NCI-H187 (cell line): ENCODE results near the gene DDC.

Experiments used
- DNase-seq, 2 experiments: peaks; one replicate each; lab custom pipeline; 2025; lab: John Stamatoyannopoulos, UW

The DDC gene

GRCh38 chr7:50456371-50457123 is 108.7 kb downstream of the DDC start:
- DNase-seq: no peak

DNA sequence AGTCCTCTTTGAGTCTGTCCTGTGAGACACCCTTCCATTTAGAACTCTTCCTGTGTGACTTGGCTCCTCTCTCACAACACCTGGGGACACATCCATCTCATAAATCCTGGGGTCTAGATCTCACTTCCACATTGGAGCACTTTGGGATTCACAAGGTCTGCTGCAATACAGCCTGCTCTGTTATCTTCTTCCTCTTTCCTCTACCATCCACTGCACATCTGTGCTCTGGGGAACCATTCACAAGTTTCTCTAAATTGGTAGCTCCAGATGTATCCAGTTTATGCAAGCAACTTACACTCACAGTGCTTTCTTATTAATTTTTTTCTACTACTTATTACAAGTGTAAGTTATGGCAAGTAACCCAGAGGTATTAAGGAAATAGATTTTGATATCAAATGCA is 109.5 kb downstream of the DDC start:
- DNase-seq: no peak

GRCh38 chr7:50454968-50455367 is 110.2 kb downstream of the DDC start:
- DNase-seq: no peak

GRCh38 chr7:50450590-50451032 is 114.6 kb downstream of the DDC start:
- DNase-seq: no peak

GRCh38 chr7:50449881-50450589 is 115.2 kb downstream of the DDC start, which contains the start of gene FIGNL1:
Gene FIGNL1, minus strand, starts transcription at chr7:50450350. Its CDS starts 3,063 bp downstream, at chr7:50447287.
- DNase-seq: peak; percentile 26 to 73

DNA sequence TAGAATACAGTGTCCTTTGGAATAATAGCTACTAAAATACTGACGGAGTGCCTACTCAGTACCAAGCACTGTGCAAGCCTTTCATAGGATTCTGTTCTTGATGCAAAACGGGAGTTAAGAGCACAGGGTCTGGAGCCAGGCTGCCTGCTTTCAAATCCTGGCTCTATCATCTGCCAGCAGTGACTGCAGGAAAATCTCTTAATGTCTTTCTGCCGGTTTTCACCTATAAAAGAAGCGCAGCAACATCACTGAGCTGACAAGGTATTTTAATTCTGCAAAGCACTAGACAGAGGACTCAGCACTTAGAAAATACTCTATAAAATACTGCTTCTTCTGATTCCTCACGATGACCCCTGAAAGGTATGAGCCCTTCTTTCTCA is 115.7 kb downstream of the DDC start:
- DNase-seq: no peak

- no peak for DNase-seq
Observed at GRCh38 chr7:50448823-50449222, 116.4 kb downstream of the DDC start.

GRCh38 chr7:50446542-50446960 is 118.7 kb downstream of the DDC start:
- no peak for DNase-seq

- DNase-seq: no peak
Observed at GRCh38 chr7:50436133-50436806, 128.9 kb downstream of the DDC start.

- no peak for DNase-seq
Observed at GRCh38 chr7:50431722-50432305, 133.4 kb downstream of the DDC start.

DNA sequence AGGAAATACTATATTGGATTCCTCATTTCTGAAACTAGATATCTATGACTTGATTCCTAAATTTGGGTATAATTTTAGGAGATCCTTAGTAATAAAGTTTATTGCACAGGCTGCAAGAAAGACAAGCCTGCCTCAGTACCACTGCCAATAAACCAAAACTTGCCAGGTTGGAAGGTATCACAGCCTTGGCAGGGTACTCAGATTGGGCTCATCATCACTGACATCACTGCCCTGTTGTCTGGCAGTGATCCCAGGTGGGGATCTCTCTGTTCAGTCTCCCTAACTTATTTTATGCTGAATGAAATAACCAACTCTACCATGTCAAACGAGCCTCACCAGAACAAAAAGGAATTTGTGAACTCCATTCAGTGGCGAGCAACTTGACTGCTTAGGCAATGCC is 133.9 kb downstream of the DDC start:
- no peak for DNase-seq

DNA sequence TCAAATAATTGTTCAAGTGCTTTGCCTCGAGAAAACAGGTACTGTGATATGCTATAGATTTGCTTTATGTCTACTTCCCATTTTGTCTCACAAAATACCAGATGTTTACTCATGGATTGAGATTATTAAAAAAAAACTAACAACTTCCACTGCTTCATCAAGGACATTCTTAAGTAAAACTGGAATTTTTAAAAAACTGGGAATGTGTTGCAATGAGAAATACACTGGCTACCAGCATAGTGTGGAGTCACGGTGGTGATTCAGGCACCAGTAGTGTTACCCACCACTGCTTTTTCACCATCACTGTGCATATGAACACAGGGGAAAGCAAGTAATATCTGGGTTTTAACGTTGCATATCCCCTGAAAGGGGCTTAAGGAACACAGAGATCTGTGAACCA is 136.3 kb downstream of the DDC start:
- no peak for DNase-seq

DNA sequence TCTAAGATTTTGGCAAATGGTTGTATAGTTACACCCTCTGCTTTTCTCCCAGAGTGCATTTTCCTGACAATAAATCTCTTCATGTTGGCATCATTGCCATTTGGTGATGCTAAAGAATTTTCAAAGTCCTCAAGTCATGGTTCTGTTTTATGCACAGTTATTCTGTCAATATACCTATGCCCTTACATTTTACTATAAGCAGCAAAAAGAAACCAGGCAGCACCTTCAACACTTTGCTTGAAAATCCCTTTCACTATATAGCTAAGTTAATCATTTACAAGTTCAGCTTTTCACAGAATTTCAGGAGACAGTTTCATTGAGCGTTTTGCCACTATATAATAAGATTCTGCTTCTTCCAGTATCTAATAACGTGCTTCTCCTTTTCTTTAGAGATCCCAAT is 137.7 kb downstream of the DDC start:
- DNase-seq: no peak

- DNase-seq: no peak
Observed at GRCh38 chr7:50426280-50427045, 138.7 kb downstream of the DDC start.

GRCh38 chr7:50425318-50425717 is 139.9 kb downstream of the DDC start:
- no peak for DNase-seq

DNA sequence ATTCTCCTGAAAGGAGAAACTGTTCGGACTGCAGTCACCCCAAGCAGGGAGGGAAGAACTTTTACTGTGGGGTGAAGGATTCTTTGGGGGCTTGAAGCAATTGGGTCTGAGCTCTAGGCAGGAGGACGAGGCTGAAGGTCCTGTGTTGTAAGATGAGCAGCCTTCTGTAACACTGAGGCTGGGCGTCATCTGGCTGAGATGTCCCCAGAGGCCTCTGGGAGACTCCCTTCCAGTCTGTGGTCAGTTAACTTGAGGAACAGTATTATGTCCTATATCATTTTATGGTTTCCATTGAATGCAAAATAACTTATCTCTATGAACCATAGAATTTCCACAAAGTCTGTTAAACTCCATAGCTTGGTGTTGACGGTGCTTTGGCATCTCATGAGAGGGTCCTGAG is 141.3 kb downstream of the DDC start:
- no peak for DNase-seq

DNA sequence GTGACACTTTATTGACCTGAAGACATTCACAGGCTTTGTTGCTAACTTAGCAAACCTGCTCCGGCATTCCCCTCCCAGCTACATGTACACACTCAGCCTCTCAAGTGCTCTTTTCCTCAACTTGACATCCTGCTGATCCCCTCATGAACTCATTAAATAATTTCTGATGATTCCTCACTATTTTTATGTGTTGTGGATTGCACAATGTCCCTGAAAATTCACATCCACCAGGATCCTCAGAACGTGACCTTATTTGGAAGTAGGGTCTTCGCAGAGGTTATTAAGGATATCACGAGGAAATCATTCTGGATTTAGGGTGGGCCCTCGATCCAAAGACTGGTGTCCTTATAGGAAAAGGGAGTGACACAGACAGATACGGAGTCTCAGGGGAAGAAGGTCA is 142.3 kb downstream of the DDC start:
- DNase-seq: no peak

DNA sequence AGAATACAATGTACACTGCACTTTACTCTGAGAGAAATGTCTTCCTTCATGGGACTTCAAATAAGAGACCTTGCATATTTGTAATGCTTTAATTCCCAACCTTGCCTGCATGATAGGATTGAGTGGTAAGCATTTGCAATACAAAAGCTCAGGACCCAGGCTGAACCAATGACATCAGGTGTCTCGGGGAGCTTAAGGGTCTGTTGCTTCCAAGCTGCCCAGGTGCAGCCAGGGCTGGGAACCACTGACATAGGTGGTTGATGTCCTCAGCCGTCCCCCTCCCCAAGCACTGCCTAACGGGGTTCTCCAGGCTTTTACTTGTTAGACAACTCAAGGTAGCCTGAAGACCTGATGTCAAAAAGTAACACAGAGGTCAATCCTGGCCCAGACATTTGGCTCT is 144.2 kb downstream of the DDC start:
- DNase-seq: no peak

- DNase-seq: no peak
Observed at GRCh38 chr7:50418526-50419290, 146.5 kb downstream of the DDC start.

GRCh38 chr7:50418086-50418515 is 147.1 kb downstream of the DDC start:
- DNase-seq: peak in 1 of 2 experiments; percentile 7
